ENCODE data around the gene DGKA.

DNA sequence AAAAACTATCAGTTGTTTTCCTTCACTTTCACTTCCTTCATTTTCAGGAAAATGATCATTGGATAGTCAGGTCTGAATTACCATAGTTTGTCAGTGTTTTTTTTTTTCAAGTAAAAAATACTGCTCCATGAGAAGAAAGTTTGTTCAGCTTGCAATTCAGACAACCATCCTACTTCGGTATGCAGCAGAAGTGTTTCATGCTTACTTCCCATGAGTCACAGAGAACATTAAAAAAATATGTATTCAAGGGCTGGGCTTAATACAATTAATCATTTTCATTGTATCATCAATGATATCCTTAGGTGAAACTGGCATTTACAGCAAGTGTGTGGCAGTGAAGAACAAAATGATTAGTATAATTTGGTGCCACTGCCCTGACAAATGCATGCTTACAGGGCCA, 24.9 kb upstream of the DGKA start:
- TF ChIP-seq CTCF (tag by site-specific recombination; IDR thresholded peaks at IDR 0.05) (no peak), ZNF792 (tag by site-specific recombination; IDR thresholded peaks at IDR 0.05) (no peak), ZNF366 (tag by site-specific recombination; conservative IDR thresholded peaks at IDR 0.05) (no peak), ZFHX2 (tag by site-specific recombination; conservative IDR thresholded peaks at IDR 0.05) (no peak), ZNF768 (tag by site-specific recombination; IDR thresholded peaks at IDR 0.05) (no peak)
